Endometrium (tissue), 2 donors: Measurements from ENCODE around the gene LRMDA.
A peak's percentile ranks its signal among the peaks of the same experiment; 100 is the strongest.

Experiments used
- FAIRE-seq: peaks from 2 replicates; lab custom pipeline; 2012; peaks lifted over from hg19 to GRCh38; lab: Jason Lieb, UNC
- donor health status: control.
- donor health status: control.

LRMDA gene

DNA sequence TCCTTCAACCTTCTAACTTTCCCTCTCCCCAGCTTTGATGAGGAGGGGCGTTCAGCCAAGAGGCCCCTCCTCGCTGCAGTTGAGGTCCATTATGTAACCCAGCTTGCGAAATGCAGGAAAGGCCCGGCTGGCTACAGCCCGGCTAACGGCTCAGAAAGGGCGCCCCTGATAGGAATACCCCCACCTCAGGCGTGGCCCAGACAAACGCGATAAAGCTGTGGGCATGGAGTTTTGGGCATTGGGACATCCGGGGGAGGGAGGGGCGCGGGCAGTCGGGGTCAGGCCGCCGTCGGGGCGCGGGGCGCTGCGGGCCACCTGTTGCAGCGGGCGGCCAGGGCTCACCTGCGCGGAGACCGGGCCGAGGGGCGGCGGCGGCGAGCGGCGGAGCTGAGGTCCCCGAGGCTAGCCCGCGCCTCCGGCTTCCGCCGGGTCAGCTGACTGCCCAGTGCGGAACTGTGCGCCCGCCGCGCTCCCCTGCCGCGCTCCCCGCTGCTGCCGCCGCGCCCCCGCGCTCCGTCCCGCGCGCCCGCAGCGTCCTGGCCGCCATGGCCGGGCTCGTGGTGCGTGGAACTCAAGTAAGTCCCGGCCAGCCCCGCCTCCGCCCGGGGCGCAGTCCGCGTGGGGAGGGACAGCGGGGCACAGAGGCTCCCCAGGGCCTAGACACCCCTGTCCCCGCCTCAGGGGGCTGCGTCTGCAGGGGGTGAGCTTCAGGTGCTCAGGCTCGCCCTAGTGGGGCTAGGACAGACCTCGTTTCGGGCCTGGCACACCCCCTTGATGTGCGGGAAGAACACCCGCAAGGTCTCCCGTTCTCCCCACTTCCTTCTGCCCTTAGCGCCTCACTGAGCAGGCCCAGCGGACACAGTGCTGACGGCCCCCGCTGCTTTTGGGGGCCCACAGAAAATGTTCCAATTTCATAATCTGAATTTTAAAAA is at the start of gene LRMDA:
Gene LRMDA, plus strand, starts transcription at position 445 of the 932 bp plus-strand sequence.
- no peak for FAIRE-seq

DNA sequence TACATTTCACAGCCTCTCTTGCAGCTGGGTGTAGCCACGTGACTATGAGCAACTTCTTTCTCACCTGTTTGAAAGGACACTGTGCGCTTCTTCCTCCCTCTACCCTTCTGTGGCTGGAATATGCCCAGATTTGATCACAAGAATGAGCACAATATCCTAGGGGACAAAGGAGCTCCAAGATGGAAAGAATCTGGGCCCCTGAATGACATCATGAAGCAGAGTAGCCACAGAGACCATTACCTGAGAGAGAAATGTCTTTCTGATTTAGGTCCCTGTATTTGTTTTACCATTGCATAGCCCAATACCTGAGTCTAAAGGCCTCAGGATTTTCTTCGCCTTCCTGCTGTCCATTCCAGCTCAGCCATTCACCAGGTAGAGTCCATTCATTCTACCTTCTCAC is 45.3 kb upstream of the LRMDA start:
- no peak for FAIRE-seq

GRCh38 chr10:75388082-75388481 is 43.3 kb upstream of the LRMDA start:
- no peak for FAIRE-seq

- FAIRE-seq: no peak
Measured at GRCh38 chr10:75390178-75390577, 41.2 kb upstream of the LRMDA start.

GRCh38 chr10:75392271-75392670 is 39.2 kb upstream of the LRMDA start:
- no peak for FAIRE-seq

DNA sequence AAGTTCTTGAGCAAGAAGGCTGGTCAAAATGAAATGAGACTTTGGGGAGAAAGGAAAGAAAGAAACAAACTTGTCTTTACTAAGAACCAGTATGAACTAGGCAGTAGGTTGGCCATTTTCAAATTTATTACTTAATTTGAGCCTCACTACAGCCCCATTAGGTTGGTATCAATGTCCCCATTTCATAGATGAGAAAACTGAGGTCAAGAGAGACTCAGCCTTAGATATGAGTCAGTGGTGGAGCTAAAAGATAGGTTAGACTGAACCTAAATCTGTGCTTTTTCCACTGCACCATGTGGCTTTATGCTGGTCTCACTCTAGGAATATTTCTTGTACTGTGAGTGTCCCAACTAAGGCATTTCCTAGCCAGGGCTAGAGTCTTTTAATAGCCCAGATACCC is 38.7 kb upstream of the LRMDA start:
- no peak for FAIRE-seq

- FAIRE-seq: no peak
Measured at GRCh38 chr10:75394221-75394620, 37.2 kb upstream of the LRMDA start.

DNA sequence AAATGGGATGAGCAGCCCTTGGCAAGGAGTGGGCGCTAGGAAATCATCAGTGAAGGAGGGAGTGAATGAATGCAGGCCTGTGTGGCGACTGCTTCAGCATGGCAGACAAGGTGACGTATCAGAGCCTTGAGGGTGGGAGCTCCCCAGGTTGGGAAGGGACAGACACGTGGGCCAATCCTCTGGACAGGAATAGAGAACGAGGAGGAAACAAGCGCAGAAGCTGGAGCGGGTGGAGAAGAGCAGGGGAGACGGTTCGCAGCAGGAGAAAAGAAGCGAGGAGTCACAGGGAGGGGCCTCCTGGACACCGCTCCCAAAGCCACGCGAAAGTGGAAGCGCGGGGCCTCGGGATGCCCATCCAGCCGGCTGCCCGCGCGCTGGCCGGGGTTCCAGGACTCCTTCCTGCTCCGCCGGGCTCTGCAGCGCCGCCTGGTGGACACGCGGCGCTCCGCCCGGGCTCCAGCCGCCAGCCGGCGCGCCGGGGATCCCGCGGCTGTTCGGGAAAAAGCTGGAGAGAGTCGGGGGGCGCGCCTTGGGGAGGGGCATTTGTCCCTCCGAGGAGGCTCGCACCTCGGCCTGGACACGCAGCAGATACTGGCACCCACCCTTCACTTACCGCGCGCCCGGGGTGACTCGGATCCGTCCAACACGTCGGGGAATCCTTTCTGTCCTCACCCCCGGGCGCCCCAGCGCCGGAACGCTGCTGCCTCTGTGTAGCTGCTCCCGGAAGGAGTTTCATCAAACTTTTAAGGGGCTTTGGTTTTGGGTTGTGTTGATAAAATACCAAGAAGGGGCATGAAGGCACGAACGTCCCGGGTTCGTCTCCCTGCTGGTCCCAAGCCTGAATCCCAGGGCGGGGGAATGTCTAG is 36.1 kb upstream of the LRMDA start:
- FAIRE-seq: no peak

DNA sequence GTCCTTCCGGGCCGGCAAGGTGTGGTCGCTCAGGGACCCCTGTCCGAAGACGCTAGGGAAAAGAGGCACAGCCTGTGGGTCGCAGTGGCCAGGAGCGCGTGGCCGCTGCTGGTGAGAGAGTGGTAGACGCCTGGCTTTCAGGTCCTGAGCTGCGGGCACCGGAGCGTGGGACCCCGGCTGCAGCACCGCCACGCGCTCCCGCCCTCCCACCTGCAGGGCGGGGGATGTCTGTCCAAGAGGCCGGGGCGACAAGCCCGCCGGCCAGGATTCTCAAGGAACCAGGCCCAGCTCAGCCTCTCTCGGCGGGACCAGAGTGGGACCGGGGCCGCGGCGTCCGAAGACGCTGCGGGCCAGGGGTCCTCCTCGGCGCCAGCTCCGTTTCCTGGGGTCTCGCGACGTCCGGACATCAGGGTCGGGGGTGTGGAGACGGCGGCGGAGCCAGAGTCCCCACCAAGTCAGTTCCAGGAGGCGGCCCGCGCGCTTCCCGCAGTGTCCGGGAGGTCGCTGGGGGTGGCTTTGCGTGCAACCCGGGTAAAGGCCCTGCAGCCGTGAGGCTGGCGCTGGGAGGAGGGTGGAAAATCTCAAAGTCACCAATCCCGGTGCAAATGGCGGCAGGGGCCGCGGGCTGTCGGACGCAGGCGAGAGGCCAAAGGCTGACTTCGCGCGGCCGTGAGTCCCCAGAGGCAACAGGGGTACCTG is 35.3 kb upstream of the LRMDA start:
- no peak for FAIRE-seq

DNA sequence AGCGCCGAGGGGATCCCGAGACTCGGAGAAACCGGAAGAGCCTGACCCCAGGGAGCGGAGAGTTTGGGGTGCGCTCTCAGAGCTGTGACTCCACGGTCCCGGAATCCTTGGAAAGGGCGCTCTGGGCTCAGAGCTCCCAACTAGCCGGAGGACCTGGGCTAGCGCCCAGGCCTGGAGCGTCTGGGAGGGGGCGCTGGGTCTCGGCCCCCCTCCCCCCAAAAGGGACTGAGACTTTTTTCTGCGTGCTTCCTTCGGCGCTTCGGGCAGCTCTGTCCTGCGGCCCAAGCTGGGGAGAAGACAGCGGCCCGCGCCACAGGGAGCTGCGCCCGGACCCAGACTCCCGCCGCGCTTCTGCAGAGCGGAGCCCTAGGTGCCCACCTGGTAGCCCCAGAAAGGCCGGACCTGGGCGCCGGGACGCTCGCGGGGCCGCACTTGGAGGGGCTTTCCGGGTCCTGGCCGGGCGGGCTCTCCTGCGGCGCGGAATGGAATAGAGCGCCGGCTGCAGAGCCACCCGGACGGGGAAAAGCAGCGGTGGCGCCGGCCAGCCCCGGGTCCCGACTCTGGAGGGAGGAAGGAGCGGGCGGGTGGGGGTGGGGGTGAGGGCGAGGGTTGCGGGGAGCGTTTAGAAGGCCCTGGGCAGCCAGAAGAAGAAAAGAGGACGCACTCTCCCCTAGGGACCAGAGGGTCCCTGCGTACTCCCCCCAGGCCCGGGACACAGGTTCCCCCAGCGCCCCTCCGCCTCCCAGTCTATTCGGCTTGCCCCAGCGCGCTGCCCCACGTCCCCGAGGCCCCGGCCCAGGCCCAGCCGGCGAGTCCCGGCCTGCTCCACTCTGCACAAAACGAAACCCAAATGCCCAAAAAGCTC is 34.6 kb upstream of the LRMDA start:
- no peak for FAIRE-seq

GRCh38 chr10:75397496-75398199 is 33.8 kb upstream of the LRMDA start:
- no peak for FAIRE-seq

GRCh38 chr10:75398200-75398691 is 33.2 kb upstream of the LRMDA start:
- no peak for FAIRE-seq

DNA sequence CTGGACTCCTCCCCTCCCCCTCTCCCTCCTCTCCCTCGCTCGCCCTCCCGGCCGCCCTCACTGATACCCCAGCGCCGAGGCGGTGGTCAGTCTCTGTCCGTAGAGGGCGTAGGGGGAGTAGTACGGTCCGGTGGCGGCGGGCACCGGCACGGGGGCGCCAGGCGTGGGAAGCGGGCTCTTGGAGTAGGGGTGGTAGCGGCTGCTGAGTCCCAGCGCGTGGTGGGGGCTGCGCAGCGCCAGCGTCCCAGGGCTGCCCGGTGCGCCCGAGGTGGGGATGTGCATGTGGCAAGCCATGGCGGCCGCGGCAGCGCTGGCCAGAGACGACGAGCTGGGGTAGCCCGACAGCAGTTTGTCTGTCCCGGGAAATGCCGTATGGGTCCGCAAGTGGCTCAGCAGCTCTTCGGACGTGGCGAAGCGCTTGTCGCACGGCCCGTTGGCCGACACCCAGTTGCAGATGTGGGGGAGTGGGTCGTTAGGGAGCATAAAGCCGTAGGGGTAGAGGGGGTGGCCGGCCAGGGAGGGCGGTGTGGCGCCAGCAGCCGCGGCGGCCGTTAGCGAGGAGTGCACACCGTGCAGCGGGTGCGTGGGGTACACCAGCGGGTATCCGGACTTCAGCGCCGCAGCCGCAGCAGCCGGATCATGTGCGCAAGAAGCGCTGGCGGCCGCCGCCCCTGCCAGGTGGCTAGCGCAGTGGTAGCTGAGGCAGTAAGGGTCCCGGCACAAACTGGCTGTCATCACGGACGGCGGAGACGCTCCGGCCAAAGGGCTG is 32.5 kb upstream of the LRMDA start:
- FAIRE-seq: no peak

- FAIRE-seq: no peak
Measured at GRCh38 chr10:75399461-75400162, 31.8 kb upstream of the LRMDA start.

- no peak for FAIRE-seq
Measured at GRCh38 chr10:75400163-75400770, 31.2 kb upstream of the LRMDA start.

- no peak for FAIRE-seq
Measured at GRCh38 chr10:75400771-75401568, 30.5 kb upstream of the LRMDA start.

DNA sequence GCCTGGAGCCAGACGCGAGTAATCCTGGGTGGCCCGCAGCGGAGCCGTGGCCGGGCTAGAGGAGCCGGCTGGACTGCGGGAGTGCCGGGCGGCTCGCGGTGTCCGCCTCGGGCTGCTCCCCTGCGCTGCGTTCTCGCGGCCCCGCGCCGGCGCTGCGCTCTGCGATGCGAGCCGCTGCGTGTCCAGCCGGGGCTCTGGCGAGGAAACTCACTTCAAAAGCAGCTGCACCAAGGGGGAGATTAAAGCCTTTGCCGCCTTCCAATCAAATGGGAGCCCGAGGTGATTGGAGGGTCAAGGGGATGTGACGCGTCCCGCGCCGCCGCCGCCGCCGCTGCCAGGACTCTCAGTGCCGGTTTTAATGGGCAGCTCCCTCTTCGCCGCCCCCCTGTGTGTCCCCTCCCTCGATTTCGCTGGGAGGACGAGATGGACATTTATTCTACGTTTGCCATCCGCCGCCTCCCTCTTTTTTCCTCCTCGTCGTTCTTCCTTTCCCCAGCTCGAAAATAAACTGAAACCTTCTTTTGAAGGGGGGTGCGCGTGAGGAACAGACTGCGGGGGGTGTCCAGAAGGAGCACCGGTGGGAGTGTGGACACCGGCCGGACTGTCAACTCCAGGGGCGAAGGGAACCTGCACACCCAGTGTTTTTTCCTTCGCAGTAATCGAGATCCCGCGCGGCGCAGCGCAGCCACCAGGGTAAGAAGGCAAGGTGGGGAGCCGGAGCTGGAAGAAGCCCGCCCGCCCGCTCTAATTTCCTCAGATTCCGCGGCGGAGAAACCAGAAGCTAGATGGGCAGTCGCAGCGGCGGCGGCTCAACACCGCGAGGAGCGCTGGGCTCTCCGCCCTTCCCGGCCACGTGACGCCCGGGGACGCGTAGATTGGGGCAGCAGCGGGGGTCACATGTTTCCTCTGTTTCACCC is 29.6 kb upstream of the LRMDA start, which contains the start of gene ZNF503:
Gene ZNF503, minus strand, starts transcription at position 196 of the 917 bp plus-strand sequence. CDS start 345 bp downstream, outside the sequence.
- peak; percentile 99 for FAIRE-seq
